ENCODE data around the gene RFESD. TPM values are rescaled to one million over a fixed set of nuclear protein-coding genes. Genes with fewer than 3 reads are reported as not detected.

RFESD gene
- total and polyA plus RNA-seq, 2 of the 13 experiments (the other 11 are each of a cell fraction or from before 2014, with no cell fraction given): 1.1 to 2.2 TPM

DNA sequence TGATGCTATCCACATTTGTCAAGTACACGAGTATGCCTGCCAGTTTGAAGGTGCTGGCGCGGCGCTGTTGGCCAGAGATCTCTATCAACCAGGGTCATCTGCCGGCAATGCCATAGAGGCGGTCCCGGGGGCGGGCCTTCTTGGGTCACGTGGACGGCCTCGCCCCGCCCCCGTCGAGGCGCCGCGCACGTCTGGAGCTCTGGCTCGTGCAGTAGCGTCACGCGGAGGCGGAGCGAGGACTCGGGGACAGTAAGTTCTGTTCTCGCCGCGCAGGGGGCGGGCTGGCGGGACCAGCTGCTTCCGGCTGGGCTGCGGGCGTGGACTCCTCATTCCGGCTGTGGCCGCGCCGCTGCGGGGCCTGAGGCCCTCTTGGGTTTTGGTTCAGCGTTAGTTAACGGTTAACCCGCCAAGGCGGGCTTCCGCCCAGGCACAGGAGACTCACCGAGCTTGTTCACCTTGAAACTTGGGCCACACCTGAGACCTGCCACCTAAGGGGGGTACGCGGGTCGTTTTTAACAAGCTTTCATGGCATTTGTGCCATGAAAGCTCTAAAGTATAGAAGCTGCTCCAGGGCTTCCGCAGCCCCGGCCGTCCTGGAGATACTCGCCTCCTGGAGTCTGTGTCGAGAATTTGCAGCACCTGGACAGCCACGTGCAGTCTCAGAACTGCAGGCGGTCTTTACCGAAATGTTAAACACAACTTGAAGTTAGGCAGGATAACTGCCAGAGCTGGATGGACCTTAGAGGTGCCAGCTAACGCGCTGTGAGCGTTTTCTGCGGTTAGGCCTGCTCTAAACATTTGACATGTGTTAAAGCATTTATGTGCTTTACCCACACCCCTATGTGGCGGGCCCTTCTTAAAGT lies at the start of gene RFESD (continued):
- TF ChIP-seq CBX5 (CRISPR knock-in tag; IDR thresholded peaks at IDR 0.05; ENCODE audit: borderline replicate concordance) (0 out of 2 replicates have a peak, but pooled peaks have one; percentile 63), POLR2AphosphoS5 (IDR thresholded peaks at IDR 0.05; ENCODE audit: low read depth, low read length) (peak; percentile 68; the same call in 1 of the 2 replicates), ZNF614 (CRISPR knock-in tag; IDR thresholded peaks at IDR 0.05; ENCODE audit: borderline replicate concordance) (peak; percentile 89), DPF2 (CRISPR knock-in tag; IDR thresholded peaks at IDR 0.05; ENCODE audit: borderline replicate concordance, low read depth) (no peak), FOXM1 (CRISPR knock-in tag; IDR thresholded peaks at IDR 0.05) (no peak), ZNF816 (CRISPR knock-in tag; IDR thresholded peaks at IDR 0.05; ENCODE audit: borderline replicate concordance) (no peak; the same call in 1 of the 2 replicates), PTBP1 (IDR thresholded peaks at IDR 0.05; ENCODE audit: low read depth, low read length, poor library complexity, severe bottlenecking) (no peak), EZH2 (conservative IDR thresholded peaks at IDR 0.05; ENCODE audit: low read depth, low read length) (no peak), ZNF441 (CRISPR knock-in tag; IDR thresholded peaks at IDR 0.05; ENCODE audit: borderline replicate concordance) (peak; percentile 90), SNAPC2 (CRISPR knock-in tag; IDR thresholded peaks at IDR 0.05) (no peak), KAT7 (CRISPR knock-in tag; IDR thresholded peaks at IDR 0.05; ENCODE audit: borderline replicate concordance) (peak; percentile 49; the same call in 1 of the 2 replicates), REPIN1 (CRISPR knock-in tag; IDR thresholded peaks at IDR 0.05; ENCODE audit: borderline replicate concordance, low read depth) (peak; percentile 92), ZNF780A (CRISPR knock-in tag; IDR thresholded peaks at IDR 0.05) (no peak)
- TF ChIP-seq, protein P1, sequence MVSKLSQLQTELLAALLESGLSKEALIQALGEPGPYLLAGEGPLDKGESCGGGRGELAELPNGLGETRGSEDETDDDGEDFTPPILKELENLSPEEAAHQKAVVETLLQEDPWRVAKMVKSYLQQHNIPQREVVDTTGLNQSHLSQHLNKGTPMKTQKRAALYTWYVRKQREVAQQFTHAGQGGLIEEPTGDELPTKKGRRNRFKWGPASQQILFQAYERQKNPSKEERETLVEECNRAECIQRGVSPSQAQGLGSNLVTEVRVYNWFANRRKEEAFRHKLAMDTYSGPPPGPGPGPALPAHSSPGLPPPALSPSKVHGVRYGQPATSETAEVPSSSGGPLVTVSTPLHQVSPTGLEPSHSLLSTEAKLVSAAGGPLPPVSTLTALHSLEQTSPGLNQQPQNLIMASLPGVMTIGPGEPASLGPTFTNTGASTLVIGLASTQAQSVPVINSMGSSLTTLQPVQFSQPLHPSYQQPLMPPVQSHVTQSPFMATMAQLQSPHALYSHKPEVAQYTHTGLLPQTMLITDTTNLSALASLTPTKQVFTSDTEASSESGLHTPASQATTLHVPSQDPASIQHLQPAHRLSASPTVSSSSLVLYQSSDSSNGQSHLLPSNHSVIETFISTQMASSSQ (IDR thresholded peaks at IDR 0.05; ENCODE audit: low read depth): peak; percentile 84
- TF ChIP-seq, protein P1 (CRISPR knock-in tag; IDR thresholded peaks at IDR 0.05; ENCODE audit: borderline replicate concordance): peak; percentile 99
- TF ChIP-seq, protein P2, sequence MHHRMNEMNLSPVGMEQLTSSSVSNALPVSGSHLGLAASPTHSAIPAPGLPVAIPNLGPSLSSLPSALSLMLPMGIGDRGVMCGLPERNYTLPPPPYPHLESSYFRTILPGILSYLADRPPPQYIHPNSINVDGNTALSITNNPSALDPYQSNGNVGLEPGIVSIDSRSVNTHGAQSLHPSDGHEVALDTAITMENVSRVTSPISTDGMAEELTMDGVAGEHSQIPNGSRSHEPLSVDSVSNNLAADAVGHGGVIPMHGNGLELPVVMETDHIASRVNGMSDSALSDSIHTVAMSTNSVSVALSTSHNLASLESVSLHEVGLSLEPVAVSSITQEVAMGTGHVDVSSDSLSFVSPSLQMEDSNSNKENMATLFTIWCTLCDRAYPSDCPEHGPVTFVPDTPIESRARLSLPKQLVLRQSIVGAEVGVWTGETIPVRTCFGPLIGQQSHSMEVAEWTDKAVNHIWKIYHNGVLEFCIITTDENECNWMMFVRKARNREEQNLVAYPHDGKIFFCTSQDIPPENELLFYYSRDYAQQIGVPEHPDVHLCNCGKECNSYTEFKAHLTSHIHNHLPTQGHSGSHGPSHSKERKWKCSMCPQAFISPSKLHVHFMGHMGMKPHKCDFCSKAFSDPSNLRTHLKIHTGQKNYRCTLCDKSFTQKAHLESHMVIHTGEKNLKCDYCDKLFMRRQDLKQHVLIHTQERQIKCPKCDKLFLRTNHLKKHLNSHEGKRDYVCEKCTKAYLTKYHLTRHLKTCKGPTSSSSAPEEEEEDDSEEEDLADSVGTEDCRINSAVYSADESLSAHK (CRISPR knock-in tag; IDR thresholded peaks at IDR 0.05; ENCODE audit: borderline replicate concordance): no peak
- TF ChIP-seq, protein P3, sequence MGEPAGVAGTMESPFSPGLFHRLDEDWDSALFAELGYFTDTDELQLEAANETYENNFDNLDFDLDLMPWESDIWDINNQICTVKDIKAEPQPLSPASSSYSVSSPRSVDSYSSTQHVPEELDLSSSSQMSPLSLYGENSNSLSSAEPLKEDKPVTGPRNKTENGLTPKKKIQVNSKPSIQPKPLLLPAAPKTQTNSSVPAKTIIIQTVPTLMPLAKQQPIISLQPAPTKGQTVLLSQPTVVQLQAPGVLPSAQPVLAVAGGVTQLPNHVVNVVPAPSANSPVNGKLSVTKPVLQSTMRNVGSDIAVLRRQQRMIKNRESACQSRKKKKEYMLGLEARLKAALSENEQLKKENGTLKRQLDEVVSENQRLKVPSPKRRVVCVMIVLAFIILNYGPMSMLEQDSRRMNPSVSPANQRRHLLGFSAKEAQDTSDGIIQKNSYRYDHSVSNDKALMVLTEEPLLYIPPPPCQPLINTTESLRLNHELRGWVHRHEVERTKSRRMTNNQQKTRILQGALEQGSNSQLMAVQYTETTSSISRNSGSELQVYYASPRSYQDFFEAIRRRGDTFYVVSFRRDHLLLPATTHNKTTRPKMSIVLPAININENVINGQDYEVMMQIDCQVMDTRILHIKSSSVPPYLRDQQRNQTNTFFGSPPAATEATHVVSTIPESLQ (CRISPR knock-in tag; conservative IDR thresholded peaks at IDR 0.05): no peak
- TF ChIP-seq, protein P4, sequence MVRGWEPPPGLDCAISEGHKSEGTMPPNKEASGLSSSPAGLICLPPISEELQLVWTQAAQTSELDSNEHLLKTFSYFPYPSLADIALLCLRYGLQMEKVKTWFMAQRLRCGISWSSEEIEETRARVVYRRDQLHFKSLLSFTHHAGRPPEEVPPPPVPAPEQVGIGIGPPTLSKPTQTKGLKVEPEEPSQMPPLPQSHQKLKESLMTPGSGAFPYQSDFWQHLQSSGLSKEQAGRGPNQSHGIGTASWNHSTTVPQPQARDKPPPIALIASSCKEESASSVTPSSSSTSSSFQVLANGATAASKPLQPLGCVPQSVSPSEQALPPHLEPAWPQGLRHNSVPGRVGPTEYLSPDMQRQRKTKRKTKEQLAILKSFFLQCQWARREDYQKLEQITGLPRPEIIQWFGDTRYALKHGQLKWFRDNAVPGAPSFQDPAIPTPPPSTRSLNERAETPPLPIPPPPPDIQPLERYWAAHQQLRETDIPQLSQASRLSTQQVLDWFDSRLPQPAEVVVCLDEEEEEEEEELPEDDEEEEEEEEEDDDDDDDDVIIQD (CRISPR knock-in tag; IDR thresholded peaks at IDR 0.05; ENCODE audit: low read depth): peak; percentile 96
